Measurements from ENCODE around the gene LDHAL6B.

Gene LDHAL6B

DNA sequence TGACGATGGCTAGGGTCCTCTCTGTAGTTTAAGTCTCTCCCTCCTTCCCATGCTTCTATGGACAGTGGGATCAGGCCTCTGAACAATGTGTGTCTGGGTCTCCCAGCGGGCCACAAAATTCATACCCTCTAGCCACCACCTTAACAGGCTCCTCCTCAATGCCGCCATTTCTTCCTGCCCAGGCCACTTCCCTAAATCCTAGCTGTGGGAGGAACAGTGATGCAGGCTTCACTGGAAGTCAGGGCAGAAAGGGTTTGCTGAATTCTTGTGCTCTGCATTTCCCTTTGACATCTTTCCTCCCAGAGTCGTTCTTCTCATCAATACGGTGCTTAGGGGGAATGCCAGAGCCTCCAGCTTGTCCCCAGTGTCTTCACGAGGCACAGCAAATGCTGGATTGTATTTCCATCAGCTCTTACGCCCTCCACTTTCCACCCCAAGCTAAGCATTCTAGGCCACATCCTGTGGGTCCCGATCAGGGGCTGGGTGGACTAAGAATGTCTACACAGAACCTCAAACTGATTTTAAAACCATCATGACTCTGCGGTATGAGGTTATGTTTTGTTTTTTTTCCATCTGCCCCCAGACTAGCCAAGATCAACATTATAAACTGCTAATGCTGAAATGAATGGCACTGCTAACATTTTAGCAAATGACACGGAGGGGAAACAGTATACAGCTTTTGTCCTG, 11.9 kb upstream of the LDHAL6B start:
- Histone ChIP-seq H4K8ac (ENCODE audit: low read depth, low read length) (no peak overlapping the region), H2BK120ac (ENCODE audit: insufficient read depth, low read length, poor library complexity) (no peak overlapping the region), H2BK5ac (ENCODE audit: low read depth, low read length, poor library complexity) (no peak overlapping the region), H3K18ac (ENCODE audit: low read length) (no peak overlapping the region), H3K4me1 (ENCODE audit: control insufficient read depth in 1 of 2, insufficient read depth in 2 of 2, low read length in 2 of 2) (peaks cover 0 to 2% of the 10 kb centered on the region in 2 experiments), H4K91ac (ENCODE audit: low read depth, low read length) (no peak overlapping the region), H3K27me3 (ENCODE audit: insufficient read depth, low read length) (no peaks in the 10 kb centered on the region), H3K14ac (ENCODE audit: low read length) (no peak overlapping the region), H2AFZ (ENCODE audit: insufficient read depth, low read length, poor library complexity) (no peak overlapping the region), H3K23ac (ENCODE audit: low read length) (no peak overlapping the region), H2BK12ac (ENCODE audit: low read length) (no peak overlapping the region), H3K9me3 (ENCODE audit: insufficient read depth, low read depth, low read length) (no peaks in the 10 kb centered on the region), H3K4me2 (ENCODE audit: low read length) (no peak overlapping the region), H2AK5ac (ENCODE audit: low read length) (no peak overlapping the region), H3K4me3 (ENCODE audit: low read depth, low read length) (no peak overlapping the region), H3K79me2 (ENCODE audit: control insufficient read depth, insufficient read depth, low read length, poor library complexity) (no peaks in the 10 kb centered on the region), H3K4ac (ENCODE audit: low read depth, low read length) (no peak overlapping the region), H3K9ac (ENCODE audit: low read length) (no peak overlapping the region), H3K36me3 (ENCODE audit: control insufficient read depth in 1 of 2, insufficient read depth in 2 of 2, low read length in 2 of 2) (peaks cover 7 to 21% of the 10 kb centered on the region in 2 experiments), H3K27ac (ENCODE audit: low read depth, low read length) (no peak overlapping the region), H3K79me1 (ENCODE audit: low read length) (no peaks in the 10 kb centered on the region), H4K12ac (ENCODE audit: low read depth, low read length) (no peak overlapping the region)
- no peak for DNase-seq
- WGBS (ENCODE audit: extremely low coverage, insufficient coverage, insufficient read length), result no CpG with 5 or more reads among the region's 10 CpGs

DNA sequence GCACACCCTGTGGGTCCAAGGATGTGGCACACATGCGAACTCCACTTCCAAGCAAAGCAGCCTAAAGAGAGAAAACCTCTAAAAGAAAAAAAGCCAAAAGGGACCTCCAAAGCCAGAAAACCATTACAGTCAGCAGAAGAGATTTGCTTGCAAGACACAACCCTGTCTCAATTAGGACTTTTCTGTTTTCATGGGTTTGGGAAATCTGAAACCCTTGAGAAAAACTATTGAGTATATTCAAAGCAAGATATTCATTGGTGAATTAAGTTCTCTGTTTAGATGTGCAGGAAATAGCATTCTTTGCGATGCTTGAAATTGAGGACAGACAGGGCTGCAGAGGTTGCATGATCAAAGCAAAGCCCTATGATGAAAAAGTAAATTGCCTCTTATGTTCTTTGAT, 10.2 kb upstream of the LDHAL6B start:
- H3K14ac ChIP-seq (ENCODE audit: low read length), result no peak overlapping the region
- H3K23ac ChIP-seq (ENCODE audit: low read length), result no peak overlapping the region
- no peak overlapping the region for H3K27ac ChIP-seq (ENCODE audit: low read depth, low read length)
- no peaks in the 10 kb centered on the region for H3K9me3 ChIP-seq (ENCODE audit: insufficient read depth, low read depth, low read length)
- no peak overlapping the region for H3K18ac ChIP-seq (ENCODE audit: low read length)
- H4K91ac ChIP-seq (ENCODE audit: low read depth, low read length), result no peak overlapping the region
- H3K27me3 ChIP-seq (ENCODE audit: insufficient read depth, low read length), result no peaks in the 10 kb centered on the region
- H3K79me2 ChIP-seq (ENCODE audit: control insufficient read depth, insufficient read depth, low read length, poor library complexity), result no peaks in the 10 kb centered on the region
- peaks cover 0 to 8% of the 10 kb centered on the region in 2 experiments for H3K4me1 ChIP-seq (ENCODE audit: control insufficient read depth in 1 of 2, insufficient read depth in 2 of 2, low read length in 2 of 2)
- H3K4me3 ChIP-seq (ENCODE audit: low read depth, low read length), result no peak overlapping the region
- DNase-seq, result no peak
- no peak overlapping the region for H4K8ac ChIP-seq (ENCODE audit: low read depth, low read length)
- no peaks in the 10 kb centered on the region for H3K79me1 ChIP-seq (ENCODE audit: low read length)
- H4K12ac ChIP-seq (ENCODE audit: low read depth, low read length), result no peak overlapping the region
- H3K36me3 ChIP-seq (ENCODE audit: control insufficient read depth in 1 of 2, insufficient read depth in 2 of 2, low read length in 2 of 2), result peaks cover 7 to 21% of the 10 kb centered on the region in 2 experiments
- H2BK120ac ChIP-seq (ENCODE audit: insufficient read depth, low read length, poor library complexity), result no peak overlapping the region
- no peak overlapping the region for H2AK5ac ChIP-seq (ENCODE audit: low read length)
- H3K4ac ChIP-seq (ENCODE audit: low read depth, low read length), result no peak overlapping the region
- H3K4me2 ChIP-seq (ENCODE audit: low read length), result no peak overlapping the region
- H2BK12ac ChIP-seq (ENCODE audit: low read length), result no peak overlapping the region
- no CpG with 5 or more reads among the region's 2 CpGs for WGBS (ENCODE audit: extremely low coverage, insufficient coverage, insufficient read length)
- no peak overlapping the region for H2AFZ ChIP-seq (ENCODE audit: insufficient read depth, low read length, poor library complexity)
- no peak overlapping the region for H3K9ac ChIP-seq (ENCODE audit: low read length)
- H2BK5ac ChIP-seq (ENCODE audit: low read depth, low read length, poor library complexity), result no peak overlapping the region

DNA sequence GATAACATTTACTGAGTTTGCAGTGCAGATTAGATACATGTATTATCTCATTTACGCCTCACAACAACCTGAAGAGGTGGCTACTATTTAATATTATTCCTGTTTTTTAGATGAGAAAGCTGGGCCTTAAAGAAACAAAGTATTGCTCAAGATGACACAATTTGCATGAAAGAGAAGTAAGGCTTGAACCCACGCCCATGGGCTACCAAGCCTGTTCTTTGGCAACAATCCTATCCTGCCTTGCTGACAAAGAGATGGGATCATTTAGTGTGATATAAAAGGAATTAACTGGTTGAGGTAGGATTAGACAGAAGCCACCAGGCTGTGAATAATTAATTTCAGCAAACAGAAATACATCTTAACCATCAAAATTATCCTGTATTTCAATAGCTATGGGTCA, 9.2 kb upstream of the LDHAL6B start:
- Histone ChIP-seq H3K27ac (ENCODE audit: low read depth, low read length) (no peak overlapping the region), H2BK12ac (ENCODE audit: low read length) (no peak overlapping the region), H3K14ac (ENCODE audit: low read length) (no peak overlapping the region), H4K12ac (ENCODE audit: low read depth, low read length) (no peak overlapping the region), H3K79me1 (ENCODE audit: low read length) (no peaks in the 10 kb centered on the region), H2AFZ (ENCODE audit: insufficient read depth, low read length, poor library complexity) (no peak overlapping the region), H4K8ac (ENCODE audit: low read depth, low read length) (no peak overlapping the region), H3K36me3 (ENCODE audit: control insufficient read depth in 1 of 2, insufficient read depth in 2 of 2, low read length in 2 of 2) (peaks cover 8 to 25% of the 10 kb centered on the region in 2 experiments), H2AK5ac (ENCODE audit: low read length) (no peak overlapping the region), H3K4ac (ENCODE audit: low read depth, low read length) (no peak overlapping the region), H3K79me2 (ENCODE audit: control insufficient read depth, insufficient read depth, low read length, poor library complexity) (no peaks in the 10 kb centered on the region), H3K9ac (ENCODE audit: low read length) (no peak overlapping the region), H3K4me3 (ENCODE audit: low read depth, low read length) (no peak overlapping the region), H3K4me1 (ENCODE audit: control insufficient read depth in 1 of 2, insufficient read depth in 2 of 2, low read length in 2 of 2) (peaks cover 0 to 8% of the 10 kb centered on the region in 2 experiments), H3K23ac (ENCODE audit: low read length) (no peak overlapping the region), H3K18ac (ENCODE audit: low read length) (no peak overlapping the region), H3K9me3 (ENCODE audit: insufficient read depth, low read depth, low read length) (no peaks in the 10 kb centered on the region), H2BK120ac (ENCODE audit: insufficient read depth, low read length, poor library complexity) (no peak overlapping the region), H4K91ac (ENCODE audit: low read depth, low read length) (no peak overlapping the region), H3K4me2 (ENCODE audit: low read length) (no peak overlapping the region), H3K27me3 (ENCODE audit: insufficient read depth, low read length) (no peaks in the 10 kb centered on the region), H2BK5ac (ENCODE audit: low read depth, low read length, poor library complexity) (no peak overlapping the region)
- DNase-seq, result no peak
- WGBS (ENCODE audit: extremely low coverage, insufficient coverage, insufficient read length), result no CpG with 5 or more reads among the region's 2 CpGs

DNA sequence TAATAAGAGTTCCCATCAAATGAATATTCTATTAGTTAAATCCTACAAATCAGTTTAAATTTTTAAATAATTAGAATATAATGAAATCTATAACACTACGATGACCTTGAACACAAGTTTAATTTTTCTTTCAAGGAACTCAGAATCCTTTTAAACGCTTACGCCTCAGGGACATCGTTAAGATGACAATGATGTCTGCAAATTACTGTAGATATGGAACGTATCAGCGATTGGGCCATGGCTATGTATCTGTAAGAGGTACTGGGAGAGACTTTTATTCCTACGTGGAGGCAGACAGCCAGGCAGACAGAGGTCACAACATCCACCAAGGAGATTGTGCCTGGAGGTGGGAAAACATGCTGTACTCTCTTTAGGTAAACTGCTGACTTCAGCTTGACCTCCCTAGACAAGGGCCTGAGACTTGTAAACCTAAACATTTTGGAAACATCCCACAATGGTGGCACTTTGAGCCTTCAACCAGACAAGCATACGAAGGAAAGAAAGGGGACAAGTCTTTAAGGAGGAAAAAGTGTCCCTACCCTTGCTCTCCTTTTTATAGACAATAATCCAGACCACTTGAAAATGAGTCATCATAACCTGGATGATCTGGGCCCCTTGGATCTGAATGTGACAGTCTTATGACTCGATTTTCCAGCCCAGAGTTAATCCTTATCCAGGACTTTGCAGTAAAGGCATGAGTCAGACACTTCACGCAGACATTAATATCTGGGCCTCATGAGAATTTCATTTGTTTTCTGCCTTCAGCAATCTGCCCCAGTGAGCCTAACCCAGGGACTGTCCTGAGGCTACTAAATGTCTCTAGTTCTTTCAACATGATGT, 6.8 kb upstream of the LDHAL6B start:
- H3K36me3 ChIP-seq (ENCODE audit: control insufficient read depth in 1 of 2, insufficient read depth in 2 of 2, low read length in 2 of 2), result peaks cover 13 to 21% of the 10 kb centered on the region in 2 experiments
- no peak overlapping the region for H2BK120ac ChIP-seq (ENCODE audit: insufficient read depth, low read length, poor library complexity)
- H4K8ac ChIP-seq (ENCODE audit: low read depth, low read length), result no peak overlapping the region
- H3K4me1 ChIP-seq (ENCODE audit: control insufficient read depth in 1 of 2, insufficient read depth in 2 of 2, low read length in 2 of 2), result peaks cover 0 to 8% of the 10 kb centered on the region in 2 experiments
- H3K27ac ChIP-seq (ENCODE audit: low read depth, low read length), result peak overlapping the region; percentile 2
- no peak overlapping the region for H3K9ac ChIP-seq (ENCODE audit: low read length)
- no peak overlapping the region for H2BK12ac ChIP-seq (ENCODE audit: low read length)
- H3K27me3 ChIP-seq (ENCODE audit: insufficient read depth, low read length), result no peaks in the 10 kb centered on the region
- DNase-seq, result peak; percentile 72 to 87
- H4K91ac ChIP-seq (ENCODE audit: low read depth, low read length), result no peak overlapping the region
- no peaks in the 10 kb centered on the region for H3K79me1 ChIP-seq (ENCODE audit: low read length)
- no peak overlapping the region for H4K12ac ChIP-seq (ENCODE audit: low read depth, low read length)
- no CpG with 5 or more reads among the region's 10 CpGs for WGBS (ENCODE audit: extremely low coverage, insufficient coverage, insufficient read length)
- H3K14ac ChIP-seq (ENCODE audit: low read length), result no peak overlapping the region
- no peak overlapping the region for H2BK5ac ChIP-seq (ENCODE audit: low read depth, low read length, poor library complexity)
- H2AK5ac ChIP-seq (ENCODE audit: low read length), result no peak overlapping the region
- H3K4ac ChIP-seq (ENCODE audit: low read depth, low read length), result no peak overlapping the region
- no peaks in the 10 kb centered on the region for H3K79me2 ChIP-seq (ENCODE audit: control insufficient read depth, insufficient read depth, low read length, poor library complexity)
- H3K18ac ChIP-seq (ENCODE audit: low read length), result no peak overlapping the region
- H3K9me3 ChIP-seq (ENCODE audit: insufficient read depth, low read depth, low read length), result no peaks in the 10 kb centered on the region
- no peak overlapping the region for H3K23ac ChIP-seq (ENCODE audit: low read length)
- no peak overlapping the region for H2AFZ ChIP-seq (ENCODE audit: insufficient read depth, low read length, poor library complexity)
- no peak overlapping the region for H3K4me3 ChIP-seq (ENCODE audit: low read depth, low read length)
- H3K4me2 ChIP-seq (ENCODE audit: low read length), result no peak overlapping the region
